NCI-H774 (cell line): ENCODE measurements around the gene ZNF780B.
A peak's percentile ranks its signal among the peaks of the same experiment; 100 is the strongest.
"Not testable (repeated sequence)": the region's sequence is repeated elsewhere in the genome, so short reads cannot be mapped to it uniquely, and the experiment has no call there.

ENCODE experiments used
- DNase-seq: peaks from one replicate; lab custom pipeline; 2025; lab: John Stamatoyannopoulos, UW

The ZNF780B gene

GRCh38 chr19:40055832-40056504 is at the start of gene ZNF780B:
Gene ZNF780B (minus strand): TSS chr19:40056231. CDS start chr19:40050332, 5,899 bp downstream.
- DNase-seq = peak; percentile 25

GRCh38 chr19:40104754-40105153 is 48.7 kb upstream of the ZNF780B start:
- no peak for DNase-seq

DNA sequence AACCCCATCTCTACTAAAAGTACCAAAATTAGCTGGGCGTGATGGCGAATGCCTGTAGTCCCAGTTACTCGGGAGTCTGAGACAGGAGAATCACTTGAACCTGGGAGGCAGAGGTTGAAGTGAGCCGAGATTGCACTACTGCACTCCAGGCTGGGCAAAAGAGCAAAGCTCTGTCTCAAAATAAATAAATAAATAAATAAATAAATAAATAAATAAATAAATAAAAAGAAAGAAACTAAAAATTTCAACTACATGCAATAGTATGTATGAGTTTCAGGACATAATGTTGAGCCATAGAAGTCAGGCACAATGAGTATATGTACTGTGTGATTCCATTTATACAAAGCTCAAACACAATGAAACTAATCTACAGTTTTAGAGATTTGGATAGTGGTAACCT is 47.6 kb upstream of the ZNF780B start:
- DNase-seq = no peak

DNA sequence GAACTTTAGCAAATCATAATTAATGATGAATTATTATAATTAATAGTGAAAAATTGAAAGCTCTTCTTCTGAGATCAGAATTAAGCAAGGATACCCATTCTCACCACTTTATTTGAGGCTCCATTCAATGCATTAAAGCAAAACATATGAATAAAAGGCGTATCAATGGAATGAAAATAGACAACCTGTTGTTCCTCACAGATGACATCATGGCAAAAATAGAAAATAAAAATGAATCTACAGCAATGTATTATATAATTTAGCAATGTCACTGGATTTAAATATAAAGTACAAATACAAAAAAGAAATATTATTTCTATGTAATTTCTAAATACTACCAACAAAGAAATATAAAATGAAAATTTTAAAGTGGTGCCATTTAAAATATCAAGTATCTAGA is 45.8 kb upstream of the ZNF780B start:
- no peak for DNase-seq

DNA sequence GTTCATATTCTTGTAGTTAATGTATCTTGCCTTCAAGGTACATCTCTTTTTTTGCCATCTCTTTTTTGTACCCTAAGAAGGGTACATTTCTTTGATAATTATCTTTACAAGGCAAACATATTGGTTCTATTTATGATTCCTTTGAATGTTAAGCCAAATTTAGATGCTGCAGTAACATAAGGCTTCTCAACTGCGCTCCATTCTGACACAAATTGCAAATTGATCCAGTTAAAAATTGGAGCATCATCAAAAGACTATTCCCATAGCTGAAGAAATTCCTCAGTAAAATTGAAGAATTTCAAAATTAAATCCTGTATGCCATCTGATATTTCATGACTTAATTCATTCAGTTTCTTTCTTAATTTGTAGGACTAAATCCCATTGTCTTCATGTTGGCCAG is 37.4 kb upstream of the ZNF780B start:
- DNase-seq = no peak

- no peak for DNase-seq
These were observed 35.4 kb upstream of the ZNF780B start for GRCh38 chr19:40091205-40092129.

DNA sequence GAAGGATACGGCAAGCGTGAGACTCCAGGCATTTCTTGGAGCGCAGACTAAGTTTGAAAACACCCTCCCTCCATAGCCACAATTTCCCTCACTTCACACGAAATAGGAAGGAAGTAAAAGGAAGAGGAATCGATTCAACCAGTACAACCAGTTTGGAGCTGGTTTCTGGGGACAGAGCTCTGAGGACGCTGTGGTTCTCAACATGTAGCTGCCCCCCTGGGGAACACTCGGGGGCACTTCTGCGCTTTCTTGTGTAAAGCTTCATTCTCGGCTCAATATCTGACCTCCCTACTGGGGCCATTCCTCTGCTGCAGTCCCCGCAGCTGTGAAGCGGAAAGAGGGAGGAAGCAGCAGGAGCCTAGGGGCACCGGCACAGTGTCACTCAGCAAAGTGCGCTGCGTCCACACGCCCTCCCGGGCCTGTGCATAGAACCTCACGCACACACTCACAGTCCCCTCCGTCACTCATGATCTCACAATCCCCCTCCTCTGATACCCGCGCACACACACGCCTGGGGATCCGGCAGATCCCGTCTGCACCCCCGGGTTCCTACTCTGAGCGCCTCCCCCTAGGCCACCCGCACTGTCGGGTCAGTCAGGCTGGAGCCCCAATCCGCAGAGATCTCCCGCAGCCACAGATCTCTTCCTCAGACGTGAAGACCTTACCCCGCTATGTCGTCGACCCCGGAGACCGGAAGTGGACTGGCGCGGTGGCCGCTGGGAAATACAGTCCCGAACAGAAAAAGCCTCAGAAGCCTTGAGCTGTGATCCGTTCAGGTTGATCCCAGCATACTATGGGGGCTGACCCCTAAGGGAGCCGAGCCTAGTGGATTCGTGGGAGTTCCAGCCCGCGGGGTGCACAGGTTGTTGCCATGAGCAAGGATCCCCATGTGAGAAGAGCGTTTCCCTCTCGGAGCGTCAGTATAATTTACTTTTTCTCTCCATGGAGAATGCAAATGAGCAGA is 34.5 kb upstream of the ZNF780B start, which contains the start of gene ZNF780A:
Gene ZNF780A (minus strand): TSS at position 703 of the 964 bp plus-strand sequence. CDS start 6,190 bp downstream, outside the sequence.
- peak; percentile 60 for DNase-seq

- no peak for DNase-seq
These were observed 33.4 kb upstream of the ZNF780B start for GRCh38 chr19:40089462-40089861.

- DNase-seq = no peak
These were observed 32.4 kb upstream of the ZNF780B start for GRCh38 chr19:40088299-40089047.

DNA sequence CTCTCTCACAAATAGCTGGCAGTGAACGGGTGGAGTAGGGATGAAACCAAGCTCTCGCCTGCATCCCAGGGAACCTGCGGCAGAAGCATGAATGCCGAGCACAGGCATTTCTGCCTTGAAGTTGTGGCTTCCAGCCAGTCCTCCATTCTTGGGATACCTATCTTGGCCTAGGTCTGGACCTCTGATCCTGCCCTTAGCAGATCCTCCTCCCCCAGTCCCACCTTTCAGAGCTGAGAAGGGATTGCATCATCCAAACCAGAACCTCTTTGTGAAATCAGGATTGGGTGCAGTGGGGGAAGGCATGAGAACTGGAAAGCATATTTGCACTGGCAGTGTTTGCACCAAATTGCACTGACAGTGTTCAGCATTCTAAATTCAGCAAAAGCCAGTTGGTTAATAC is 28.9 kb upstream of the ZNF780B start:
- no peak for DNase-seq

DNA sequence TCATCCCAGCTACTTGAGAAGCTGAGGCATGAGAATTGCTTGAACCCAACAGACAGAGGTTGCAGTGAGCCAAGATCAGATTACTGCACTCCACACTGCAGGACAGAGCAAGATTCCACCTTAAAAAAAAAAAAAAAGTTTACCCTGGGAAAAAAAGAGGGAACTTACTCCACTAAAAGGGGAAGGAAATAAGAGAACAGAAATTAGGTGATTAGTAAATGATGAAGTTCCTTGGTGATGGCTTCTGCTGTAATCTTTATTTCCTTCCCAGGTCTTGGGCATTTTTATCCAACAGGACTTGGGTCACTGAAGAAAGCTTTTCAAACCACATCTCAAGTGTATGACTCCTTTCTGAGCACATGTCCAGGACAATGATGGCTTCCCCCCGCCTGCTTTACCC is 25.4 kb upstream of the ZNF780B start:
- DNase-seq = no peak

DNA sequence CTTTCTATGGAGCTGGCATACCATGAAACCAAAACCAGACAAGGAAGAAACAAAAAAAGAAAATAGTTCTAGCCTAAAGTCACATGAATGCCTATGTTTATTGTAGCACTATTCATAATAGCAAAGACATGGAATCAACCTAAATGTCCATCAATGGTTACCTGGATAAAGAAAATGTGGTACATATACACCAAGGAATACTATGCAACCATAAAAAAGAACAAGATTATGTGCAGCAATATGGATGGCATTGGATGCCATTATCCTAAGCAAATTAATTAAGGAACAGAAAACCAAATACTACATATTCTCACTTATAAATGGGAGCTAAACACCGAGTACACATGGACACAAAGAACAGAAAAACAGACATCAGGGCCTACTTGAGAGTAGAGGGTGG is 24.3 kb upstream of the ZNF780B start:
- no peak for DNase-seq

DNA sequence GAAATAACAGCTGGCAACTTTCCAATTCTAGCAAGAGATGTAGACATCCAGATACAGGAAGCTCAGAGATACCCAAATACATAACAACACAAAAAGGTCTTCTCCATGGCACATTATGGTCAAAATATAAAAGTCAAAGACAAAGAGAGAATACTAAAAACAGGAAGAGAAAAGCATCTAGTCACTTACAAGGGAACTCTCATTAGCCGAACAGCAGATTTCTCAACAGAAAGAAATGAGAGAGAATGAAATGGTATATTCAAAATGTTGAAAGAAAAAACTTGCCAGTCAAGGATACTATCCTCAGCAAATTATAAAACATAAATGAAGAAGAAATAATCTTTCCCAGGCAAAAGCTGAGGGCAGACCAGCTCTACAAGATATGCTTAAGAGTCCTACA is 22.3 kb upstream of the ZNF780B start:
- DNase-seq = no peak

- DNase-seq = no peak
These were observed 14.0 kb upstream of the ZNF780B start for GRCh38 chr19:40070058-40070457.

DNA sequence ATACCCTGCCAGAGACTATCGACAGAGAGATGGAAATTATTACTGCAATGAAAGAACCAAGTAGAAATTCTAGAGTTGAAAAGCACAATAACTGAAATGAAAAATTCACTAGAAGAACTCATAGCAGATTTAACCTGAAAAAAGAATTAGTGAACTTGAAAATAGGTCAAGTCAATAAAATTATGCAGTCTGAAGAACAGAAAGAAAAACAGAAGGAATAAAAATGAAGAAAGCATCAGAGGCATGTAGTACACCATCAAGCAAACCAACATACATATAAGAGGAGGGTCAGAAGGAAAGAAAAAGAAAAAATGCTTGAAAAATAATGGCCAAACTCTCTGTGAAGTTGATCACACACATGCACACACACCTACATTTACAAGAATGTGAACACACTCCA is 3.6 kb upstream of the ZNF780B start:
- DNase-seq = no peak

DNA sequence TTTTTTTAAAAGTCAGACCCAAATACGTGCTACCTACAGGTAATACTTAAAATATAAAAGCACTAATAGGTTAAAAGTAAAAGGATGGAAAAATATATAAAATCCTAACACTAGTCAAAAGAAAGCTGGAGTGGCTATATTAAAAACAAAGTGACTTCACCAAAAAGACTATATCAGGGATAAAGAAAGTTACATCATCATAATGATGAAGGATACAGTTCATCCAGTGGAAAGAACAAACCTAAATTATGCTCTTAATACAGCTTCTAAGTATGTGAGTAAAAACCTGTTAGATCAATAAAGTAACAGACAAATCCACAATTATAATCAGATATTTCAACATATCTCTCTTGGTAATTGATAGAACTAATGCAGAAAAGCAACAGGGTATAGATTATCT is 1.1 kb upstream of the ZNF780B start:
- no peak for DNase-seq

- no peak for DNase-seq
These were observed 474 bp upstream of the ZNF780B start for GRCh38 chr19:40056505-40056904.

- DNase-seq = no peak
These were observed 982 bp downstream of the ZNF780B start for GRCh38 chr19:40055049-40055448.

GRCh38 chr19:40054632-40055031 is 1.4 kb downstream of the ZNF780B start:
- no peak for DNase-seq

DNA sequence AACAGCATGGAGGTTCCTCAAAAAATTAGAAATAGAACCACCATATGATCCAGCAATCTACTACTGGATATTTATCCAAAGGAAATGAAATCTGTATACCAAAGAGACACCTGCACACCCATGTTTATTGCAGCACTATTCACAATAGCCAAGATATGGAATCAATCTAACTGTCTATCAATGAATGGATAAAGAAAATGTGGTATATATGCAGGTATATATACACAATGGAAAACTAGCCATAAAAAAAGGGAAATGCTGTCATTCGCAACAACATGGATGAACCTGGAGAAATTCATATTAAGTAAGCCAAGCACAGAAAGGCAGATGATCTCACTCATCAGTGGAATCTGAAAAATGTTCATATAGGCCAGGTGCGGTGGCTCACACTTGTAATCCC is 2.5 kb downstream of the ZNF780B start:
- DNase-seq = no peak

DNA sequence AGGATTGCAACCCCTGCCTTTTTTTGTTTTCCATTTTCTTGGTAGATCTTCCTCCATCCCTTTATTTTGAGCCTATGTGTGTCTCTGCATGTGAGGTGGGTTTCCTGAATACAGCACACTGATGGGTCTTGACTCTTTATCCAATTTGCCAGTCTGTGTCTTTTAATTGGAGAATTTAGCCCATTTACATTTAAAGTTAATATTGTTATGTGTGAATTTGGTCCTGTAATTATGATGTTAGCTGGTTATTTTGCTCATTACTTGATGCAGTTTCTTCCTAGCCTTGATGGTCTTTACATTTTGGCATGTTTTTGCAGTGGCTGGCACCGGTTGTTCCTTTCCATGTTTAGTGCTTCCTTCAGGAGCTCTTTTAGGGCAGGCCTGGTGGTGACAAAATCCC is 14.3 kb downstream of the ZNF780B start:
- not testable (repeated sequence) for DNase-seq
